LNCAP (cell line): ENCODE measurements around the gene TSSK6.
A peak's percentile ranks its signal among the peaks of the same experiment; 100 is the strongest.

Source experiments
- TF ChIP-seq, protein P1 (sequence below): fragments of 450-650 bp; IDR thresholded peaks from 2 replicates; pipeline ENCODE4 v1.5.1; 2017; ENCODE audit warnings: mild to moderate bottlenecking

TSSK6 gene

DNA sequence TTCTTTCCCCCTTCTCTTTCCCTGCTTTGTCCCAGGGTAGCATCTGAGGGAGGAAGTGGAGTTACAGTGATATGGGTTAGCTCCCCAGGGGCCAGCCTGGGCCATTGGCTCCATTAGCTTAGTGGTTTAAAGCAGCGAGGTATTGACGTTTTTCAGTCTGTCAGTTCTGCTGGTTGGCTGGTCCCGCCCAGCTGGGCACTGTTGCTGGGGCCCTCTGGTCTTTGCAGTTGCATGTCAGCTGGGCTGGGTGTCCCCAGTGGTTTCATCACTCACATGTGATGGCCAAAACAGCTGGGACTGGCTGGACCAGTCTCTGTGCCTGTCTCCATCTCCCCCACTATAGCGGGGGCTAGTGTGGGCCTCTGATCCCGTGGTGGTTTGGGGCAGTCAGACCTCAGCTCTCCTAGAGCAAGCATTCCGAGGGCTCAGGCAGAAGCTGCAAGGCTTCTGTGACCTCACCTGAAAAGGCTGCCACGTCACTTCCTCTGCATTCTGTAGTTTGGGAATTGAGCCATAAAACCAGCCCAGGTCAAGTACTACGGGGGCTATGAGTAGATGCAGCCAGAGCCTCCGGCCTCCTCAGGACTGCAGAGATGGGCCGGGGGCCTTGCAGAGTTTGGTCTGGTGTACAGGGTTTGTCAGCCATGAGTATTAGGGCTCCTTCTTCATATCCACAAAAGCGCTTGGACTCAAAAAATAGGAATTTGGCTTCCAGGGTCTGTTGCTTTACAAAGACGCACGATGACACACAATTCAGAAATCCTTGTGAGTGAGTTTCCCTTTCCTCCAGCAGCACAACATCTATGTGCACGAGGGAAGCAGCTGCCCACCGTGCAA is 30.0 kb downstream of the TSSK6 start:
- TF ChIP-seq, protein P1, sequence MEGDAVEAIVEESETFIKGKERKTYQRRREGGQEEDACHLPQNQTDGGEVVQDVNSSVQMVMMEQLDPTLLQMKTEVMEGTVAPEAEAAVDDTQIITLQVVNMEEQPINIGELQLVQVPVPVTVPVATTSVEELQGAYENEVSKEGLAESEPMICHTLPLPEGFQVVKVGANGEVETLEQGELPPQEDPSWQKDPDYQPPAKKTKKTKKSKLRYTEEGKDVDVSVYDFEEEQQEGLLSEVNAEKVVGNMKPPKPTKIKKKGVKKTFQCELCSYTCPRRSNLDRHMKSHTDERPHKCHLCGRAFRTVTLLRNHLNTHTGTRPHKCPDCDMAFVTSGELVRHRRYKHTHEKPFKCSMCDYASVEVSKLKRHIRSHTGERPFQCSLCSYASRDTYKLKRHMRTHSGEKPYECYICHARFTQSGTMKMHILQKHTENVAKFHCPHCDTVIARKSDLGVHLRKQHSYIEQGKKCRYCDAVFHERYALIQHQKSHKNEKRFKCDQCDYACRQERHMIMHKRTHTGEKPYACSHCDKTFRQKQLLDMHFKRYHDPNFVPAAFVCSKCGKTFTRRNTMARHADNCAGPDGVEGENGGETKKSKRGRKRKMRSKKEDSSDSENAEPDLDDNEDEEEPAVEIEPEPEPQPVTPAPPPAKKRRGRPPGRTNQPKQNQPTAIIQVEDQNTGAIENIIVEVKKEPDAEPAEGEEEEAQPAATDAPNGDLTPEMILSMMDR, result no peak

DNA sequence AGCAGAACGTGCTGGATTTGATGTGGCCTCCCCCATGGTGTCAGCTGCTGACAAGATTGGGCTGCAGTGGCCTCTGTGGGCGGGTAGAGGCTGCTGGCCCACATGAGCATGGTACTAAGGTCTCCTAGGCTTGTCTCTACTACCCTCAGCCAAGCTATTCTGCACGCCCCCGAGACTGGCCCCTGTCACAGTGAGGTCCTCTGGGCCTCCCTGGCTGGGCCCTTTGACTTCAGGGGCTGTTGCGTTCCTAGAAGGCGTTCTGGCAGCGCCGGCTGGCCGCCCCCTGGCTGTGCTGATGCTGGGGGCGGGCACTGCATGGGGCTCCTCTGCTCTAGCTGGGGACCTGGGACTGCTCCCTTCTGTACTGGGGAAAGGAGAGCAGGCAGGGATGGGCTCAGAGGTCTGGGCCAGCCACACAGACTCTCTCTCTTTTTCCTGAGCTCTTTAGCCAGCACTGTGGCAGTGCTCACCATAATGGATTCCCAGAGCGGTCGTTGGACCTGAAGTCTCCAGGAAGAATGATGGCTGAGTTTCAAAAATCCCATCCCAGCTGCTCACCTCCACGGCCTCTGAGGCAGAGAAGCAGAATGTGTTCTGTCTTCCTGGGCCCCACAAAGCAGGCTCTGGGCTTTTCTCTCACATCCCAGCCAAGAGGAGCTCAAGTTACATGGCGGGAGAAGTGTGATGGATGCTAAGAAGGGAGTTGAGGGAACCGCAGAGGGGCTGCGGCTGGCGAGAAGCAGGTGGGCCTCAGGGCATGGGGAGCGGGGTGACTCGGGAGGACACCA is 32.3 kb downstream of the TSSK6 start:
- TF ChIP-seq, protein P1, result no peak

DNA sequence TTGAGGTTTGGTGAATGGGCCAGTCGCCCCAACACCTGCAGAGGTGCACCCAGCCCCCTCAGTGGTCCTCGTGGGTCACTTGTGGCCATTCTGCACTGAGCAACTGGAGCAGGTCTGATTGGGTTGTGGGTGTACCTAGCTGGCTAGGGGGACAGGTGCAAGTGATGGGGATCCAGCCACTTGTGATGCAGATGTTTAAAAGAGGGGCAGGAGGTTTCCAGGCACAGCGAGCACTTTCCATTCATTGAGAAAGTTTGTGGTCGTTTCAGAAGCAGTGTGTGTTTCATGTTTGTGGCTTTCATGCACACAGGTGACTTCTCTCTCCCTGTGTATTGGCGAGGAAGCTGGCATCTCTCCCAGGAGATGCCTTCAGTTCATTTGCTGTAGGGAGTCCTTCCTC is 34.7 kb downstream of the TSSK6 start:
- TF ChIP-seq, protein P1, result no peak

DNA sequence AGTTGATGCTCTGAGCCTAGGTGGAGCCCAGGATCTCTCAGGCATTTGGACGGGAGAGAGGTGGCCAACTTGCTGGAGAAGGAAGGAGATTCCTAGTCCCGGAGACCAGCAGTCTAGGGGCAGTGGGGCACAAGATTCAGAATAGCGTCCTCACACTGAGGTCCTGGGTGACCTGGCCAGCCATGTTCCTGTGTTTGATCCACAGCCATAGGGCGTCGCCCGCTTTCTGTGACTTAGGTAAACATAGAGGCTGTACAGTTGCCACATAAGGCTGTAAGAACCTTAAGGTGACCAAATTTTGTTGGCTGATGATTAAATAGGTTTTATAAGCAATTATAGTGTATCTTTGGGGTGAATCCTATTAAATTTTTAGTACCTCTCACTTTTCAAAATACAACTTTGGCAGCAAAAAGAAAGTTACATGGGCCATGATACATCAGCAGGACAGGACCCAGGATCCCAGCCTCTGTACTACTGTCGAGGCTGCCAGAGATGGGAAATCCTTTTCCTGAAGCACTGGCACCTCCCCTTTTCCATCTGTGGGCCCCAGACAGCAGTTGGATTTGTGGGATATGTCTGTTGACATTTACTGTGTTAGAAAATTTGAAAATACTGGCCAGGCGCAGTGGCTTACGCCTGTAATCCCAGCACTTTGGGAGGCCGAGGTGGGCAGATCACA is 37.5 kb downstream of the TSSK6 start:
- TF ChIP-seq, protein P1, result no peak

DNA sequence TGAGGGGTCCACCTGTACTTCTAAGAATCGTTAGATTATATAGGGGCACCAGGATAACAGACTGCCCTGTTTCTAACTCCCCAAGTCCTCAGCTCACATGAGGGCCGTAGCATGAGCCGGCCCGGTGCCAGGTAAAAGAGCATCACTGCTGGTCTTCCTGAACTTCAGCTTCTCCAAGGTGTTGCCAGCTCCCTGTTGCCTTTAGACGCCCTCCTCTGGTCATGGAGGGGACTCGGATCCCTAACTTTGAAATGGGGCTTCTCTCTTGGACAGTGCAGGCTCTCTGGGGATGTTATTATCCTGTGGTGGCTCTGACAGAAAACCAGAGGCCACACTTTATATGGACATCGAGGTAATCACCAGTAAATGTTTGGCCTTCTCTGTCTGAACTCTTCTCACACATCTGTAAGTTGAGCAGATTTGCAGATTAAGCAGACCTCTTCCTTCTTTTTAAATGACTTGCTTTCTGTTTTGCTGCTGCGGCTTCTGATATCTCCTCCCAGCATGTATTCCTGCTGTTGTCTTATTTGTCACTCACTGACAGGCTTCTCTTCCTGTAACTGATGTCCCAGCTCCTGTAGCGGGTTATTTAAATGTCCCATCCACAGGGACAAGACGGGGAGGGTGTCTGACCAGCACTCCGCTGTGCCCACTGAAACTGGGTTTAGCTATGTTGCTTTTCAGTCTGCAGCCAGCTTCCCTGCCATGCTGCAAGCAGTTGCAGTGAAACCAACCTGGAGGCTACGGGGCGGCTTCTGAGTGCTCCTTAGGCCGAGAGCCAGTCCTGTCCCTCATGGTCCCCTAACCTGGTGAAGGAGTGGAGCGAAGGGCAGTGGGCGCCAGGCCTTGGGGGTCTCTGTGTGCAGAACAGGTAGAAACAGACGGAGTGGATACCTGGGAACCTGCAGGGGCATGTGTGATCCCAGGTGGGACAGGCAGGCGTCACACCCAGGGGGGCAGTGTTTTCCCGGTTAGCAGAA is 39.2 kb downstream of the TSSK6 start:
- TF ChIP-seq, protein P1, result peak; percentile 27; the same call in 1 of the 2 replicates

DNA sequence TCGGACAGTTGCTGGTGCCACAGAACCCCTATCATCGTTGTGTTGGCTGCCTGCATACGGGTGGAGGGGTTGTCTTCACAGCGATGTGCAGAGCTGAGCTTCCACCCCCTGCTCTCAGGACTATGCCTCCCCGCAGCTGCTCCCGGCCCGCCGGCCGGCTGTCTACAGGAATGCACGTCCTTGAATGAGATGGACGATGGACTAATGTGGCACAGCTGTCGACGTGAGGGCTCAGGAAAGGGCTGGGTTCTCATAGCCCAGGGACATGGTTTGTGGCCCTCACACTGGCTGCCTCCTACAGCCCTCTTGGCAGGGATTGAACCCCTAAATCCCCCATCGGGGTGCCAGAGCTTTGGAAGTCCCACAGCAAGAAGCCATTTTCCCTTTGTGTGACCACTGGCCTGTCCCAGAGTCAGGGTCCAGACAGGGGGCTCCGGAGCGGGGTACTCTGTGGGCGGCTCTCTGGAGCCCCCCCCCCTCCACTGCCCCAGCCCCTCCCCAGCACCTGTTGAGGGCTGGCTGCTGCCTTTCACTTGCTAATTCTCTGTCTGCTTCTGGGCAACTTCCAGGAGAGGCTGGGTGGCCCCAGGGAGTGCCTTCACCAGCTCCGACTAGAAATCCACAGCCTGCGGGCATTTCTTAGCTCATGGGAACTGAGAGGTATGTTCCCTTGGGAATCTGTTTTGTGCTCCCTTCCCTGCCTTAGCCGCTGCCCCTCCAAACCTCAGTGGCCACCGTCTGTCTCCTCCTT is 40.2 kb downstream of the TSSK6 start:
- TF ChIP-seq, protein P1, result no peak
